Measurements from ENCODE around the gene NPHP3.

Gene NPHP3

GRCh38 chr3:132735589-132735988, 13.4 kb upstream of the NPHP3 start:
- Histone ChIP-seq H3K27me3 (ENCODE audit: insufficient read depth, poor library complexity, severe bottlenecking) (peaks cover 6% of the 10 kb centered on the region), H3K27ac (replicated peaks) (no peak overlapping the region), H3K4me3 (replicated peaks; ENCODE audit: insufficient read depth, low read length) (no peak overlapping the region)
- TF ChIP-seq GABPA (IDR thresholded peaks at IDR 0.05; ENCODE audit: low read depth) (no peak), CTCF (IDR thresholded peaks at IDR 0.05; ENCODE audit: insufficient read depth, low read length) (no peak), REST (IDR thresholded peaks at IDR 0.05; ENCODE audit: insufficient replicate concordance, low read depth) (no peak), SPI1 (IDR thresholded peaks at IDR 0.05; ENCODE audit: borderline replicate concordance, low read depth) (no peak), POLR2AphosphoS5 (IDR thresholded peaks at IDR 0.05; ENCODE audit: low read depth) (no peak)
- no peak for DNase-seq (ENCODE audit: low read depth in 1 of 2, low spot score in 1 of 2)

- TF ChIP-seq REST (IDR thresholded peaks at IDR 0.05; ENCODE audit: insufficient replicate concordance, low read depth) = no peak
- TF ChIP-seq SPI1 (IDR thresholded peaks at IDR 0.05; ENCODE audit: borderline replicate concordance, low read depth) = no peak
- TF ChIP-seq GABPA (IDR thresholded peaks at IDR 0.05; ENCODE audit: low read depth) = no peak
- no peak for TF ChIP-seq POLR2AphosphoS5 (IDR thresholded peaks at IDR 0.05; ENCODE audit: low read depth)
- no peak for TF ChIP-seq CTCF (IDR thresholded peaks at IDR 0.05; ENCODE audit: insufficient read depth, low read length)
- peak in 1 of 2 experiments; percentile 12 for DNase-seq (ENCODE audit: low read depth in 1 of 2, low spot score in 1 of 2)
- Histone ChIP-seq H3K27ac (replicated peaks) (no peak overlapping the region), H3K27me3 (ENCODE audit: insufficient read depth, poor library complexity, severe bottlenecking) (peaks cover 5% of the 10 kb centered on the region), H3K4me3 (replicated peaks; ENCODE audit: insufficient read depth, low read length) (no peak overlapping the region)
Observed at GRCh38 chr3:132730891-132731580, 8.8 kb upstream of the NPHP3 start.

- H3K27me3 ChIP-seq (ENCODE audit: insufficient read depth, poor library complexity, severe bottlenecking) = no peaks in the 10 kb centered on the region
- H3K4me3 ChIP-seq (replicated peaks; ENCODE audit: insufficient read depth, low read length) = no peak overlapping the region
- no peak overlapping the region for H3K27ac ChIP-seq (replicated peaks)
- peak in 1 of 2 experiments; percentile 15 for DNase-seq (ENCODE audit: low read depth in 1 of 2, low spot score in 1 of 2)
- TF ChIP-seq CTCF (IDR thresholded peaks at IDR 0.05; ENCODE audit: insufficient read depth, low read length) (peak; percentile 69), REST (IDR thresholded peaks at IDR 0.05; ENCODE audit: insufficient replicate concordance, low read depth) (no peak)
Observed at GRCh38 chr3:132726341-132726823, 4.2 kb upstream of the NPHP3 start.
